ENCODE results near the gene EPGN. TPM values are rescaled to one million over a fixed set of nuclear protein-coding genes. Genes with fewer than 3 reads are reported as not detected.

Gene EPGN
- total RNA-seq, 4 donors from 2014 or later: 1.6 TPM; not detected in 3

GRCh38 chr4:74283614-74284013 is 24.7 kb upstream of the EPGN start:
- TF ChIP-seq CTCF (IDR thresholded peaks at IDR 0.05) (no peak), POLR2AphosphoS5 (IDR thresholded peaks at IDR 0.05) (no peak), POLR2A (IDR thresholded peaks at IDR 0.05) (no peak), EP300 (IDR thresholded peaks at IDR 0.05) (no peak)
- H3K27ac ChIP-seq: no peak overlapping the region
- no peak for ATAC-seq
- H3K9me3 ChIP-seq: no peaks in the 10 kb centered on the region
- 44 to 86% methylated on average over 2 of the region's 2 CpGs for WGBS, 2 donors (ENCODE audit: low coverage in 1 of 2)
- H3K36me3 ChIP-seq: peaks cover 0 to 5% of the 10 kb centered on the region in 2 donors
- H3K27me3 ChIP-seq: no peaks in the 10 kb centered on the region
- no peaks in the 10 kb centered on the region for H3K4me1 ChIP-seq
- no peak overlapping the region for H3K4me3 ChIP-seq

- H3K27ac ChIP-seq: no peak overlapping the region
- H3K36me3 ChIP-seq: peaks cover 0 to 4% of the 10 kb centered on the region in 2 donors
- TF ChIP-seq POLR2AphosphoS5 (IDR thresholded peaks at IDR 0.05) (no peak), POLR2A (IDR thresholded peaks at IDR 0.05) (no peak), EP300 (IDR thresholded peaks at IDR 0.05) (no peak), CTCF (IDR thresholded peaks at IDR 0.05) (no peak)
- ATAC-seq: no peak
- no peaks in the 10 kb centered on the region for H3K27me3 ChIP-seq
- 73% methylated on average over 3 of the region's 3 CpGs; no CpG with 5 or more reads in 1 of the 2 donors for WGBS, 2 donors (ENCODE audit: low coverage in 1 of 2)
- H3K4me3 ChIP-seq: no peak overlapping the region
- H3K9me3 ChIP-seq: no peaks in the 10 kb centered on the region
- no peaks in the 10 kb centered on the region for H3K4me1 ChIP-seq
Measured at GRCh38 chr4:74284053-74284452, 24.2 kb upstream of the EPGN start.

GRCh38 chr4:74287164-74287563 is 21.1 kb upstream of the EPGN start:
- Histone ChIP-seq H3K4me1 (no peaks in the 10 kb centered on the region), H3K27ac (no peak overlapping the region), H3K4me3 (no peak overlapping the region), H3K36me3 (peaks cover 0 to 4% of the 10 kb centered on the region in 2 donors), H3K9me3 (no peaks in the 10 kb centered on the region), H3K27me3 (no peaks in the 10 kb centered on the region)
- 87% methylated on average over 1 of the region's 1 CpG; no CpG with 5 or more reads in 1 of the 2 donors for WGBS, 2 donors (ENCODE audit: low coverage in 1 of 2)
- TF ChIP-seq CTCF (IDR thresholded peaks at IDR 0.05): no peak
- no peak for TF ChIP-seq POLR2A (IDR thresholded peaks at IDR 0.05)
- no peak for TF ChIP-seq POLR2AphosphoS5 (IDR thresholded peaks at IDR 0.05)
- TF ChIP-seq EP300 (IDR thresholded peaks at IDR 0.05): no peak
- ATAC-seq: no peak

DNA sequence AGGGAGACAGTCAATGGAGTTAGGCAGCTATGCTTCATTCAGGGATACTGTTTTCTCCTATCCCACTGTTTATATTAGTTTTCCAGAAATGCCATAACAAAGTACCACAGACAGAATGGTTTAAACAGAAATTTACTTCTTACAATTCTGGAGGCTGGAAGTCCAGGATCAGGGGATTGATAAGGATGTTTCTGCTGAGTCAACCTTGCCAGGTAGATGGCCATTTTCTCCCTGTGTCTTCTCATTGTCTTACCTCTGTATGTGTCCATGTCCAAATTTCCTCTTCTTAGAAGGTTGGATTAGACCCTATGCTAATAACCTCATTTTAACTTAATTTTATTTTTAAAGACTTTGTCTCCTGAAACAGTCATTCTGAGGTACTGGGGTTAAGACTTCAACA is 20.5 kb upstream of the EPGN start:
- Histone ChIP-seq H3K4me1 (no peaks in the 10 kb centered on the region), H3K27me3 (no peaks in the 10 kb centered on the region), H3K9me3 (no peaks in the 10 kb centered on the region), H3K27ac (no peak overlapping the region), H3K4me3 (no peak overlapping the region), H3K36me3 (peaks cover 0 to 4% of the 10 kb centered on the region in 2 donors)
- no peak for TF ChIP-seq CTCF (IDR thresholded peaks at IDR 0.05)
- TF ChIP-seq POLR2A (IDR thresholded peaks at IDR 0.05): no peak
- no peak for TF ChIP-seq EP300 (IDR thresholded peaks at IDR 0.05)
- no peak for TF ChIP-seq POLR2AphosphoS5 (IDR thresholded peaks at IDR 0.05)
- no peak for ATAC-seq

- ATAC-seq: no peak
Measured at GRCh38 chr4:74291471-74291870, 16.8 kb upstream of the EPGN start.

More at GRCh38 chr4:74291471-74291870, 16.8 kb upstream of the EPGN start:
- WGBS, 2 donors (ENCODE audit: low coverage in 1 of 2): 89% methylated on average over 1 of the region's 1 CpG
- Histone ChIP-seq H3K4me3 (no peak overlapping the region), H3K36me3 (no peaks in the 10 kb centered on the region), H3K4me1 (no peaks in the 10 kb centered on the region), H3K27me3 (no peaks in the 10 kb centered on the region), H3K27ac (no peak overlapping the region), H3K9me3 (no peaks in the 10 kb centered on the region)
- TF ChIP-seq POLR2AphosphoS5 (IDR thresholded peaks at IDR 0.05) (no peak), CTCF (IDR thresholded peaks at IDR 0.05) (no peak), POLR2A (IDR thresholded peaks at IDR 0.05) (no peak), EP300 (IDR thresholded peaks at IDR 0.05) (no peak)

All from gastroesophageal sphincter (tissue), 4 donors.